Measurements from ENCODE around the gene ANKS1B. TPM values are rescaled to one million over a fixed set of nuclear protein-coding genes. Genes with fewer than 3 reads are reported as not detected.

The ANKS1B gene
- total RNA-seq, 1 donor from 2014 or later = 5.6 TPM

DNA sequence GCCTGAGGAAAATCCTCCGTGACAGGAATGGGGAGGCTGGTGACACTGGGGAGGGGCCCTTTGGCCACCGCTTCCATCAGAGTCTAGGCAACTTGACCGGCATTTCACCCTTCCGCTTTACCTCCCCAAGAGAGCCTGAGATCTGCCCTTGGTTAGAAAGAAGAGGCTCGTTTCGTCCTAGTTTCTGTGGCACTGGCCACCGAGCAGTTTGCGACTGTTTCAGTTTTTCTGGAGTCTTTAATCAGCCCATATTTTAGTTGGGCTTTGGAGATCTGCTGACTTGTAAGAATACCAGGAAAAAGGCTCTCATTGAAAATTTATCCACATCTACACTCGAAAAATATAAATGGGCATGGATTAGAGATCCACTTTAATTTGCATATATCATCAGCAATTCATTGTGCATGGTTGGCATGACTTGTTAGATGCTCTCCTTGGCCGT is 414 bp upstream of the ANKS1B start:
- Mint-ChIP-seq H3K4me3 (peak overlapping the region; percentile 89), H3K36me3 (ENCODE audit: low read depth) (no peaks in the 10 kb centered on the region), H3K27ac (ENCODE audit: unreplicated experiment) (no peak overlapping the region), H3K9me3 (no peaks in the 10 kb centered on the region), H3K4me1 (peaks cover 10% of the 10 kb centered on the region), H3K27me3 (ENCODE audit: low read depth) (peaks cover 57% of the 10 kb centered on the region)
- TF ChIP-seq, protein P1, sequence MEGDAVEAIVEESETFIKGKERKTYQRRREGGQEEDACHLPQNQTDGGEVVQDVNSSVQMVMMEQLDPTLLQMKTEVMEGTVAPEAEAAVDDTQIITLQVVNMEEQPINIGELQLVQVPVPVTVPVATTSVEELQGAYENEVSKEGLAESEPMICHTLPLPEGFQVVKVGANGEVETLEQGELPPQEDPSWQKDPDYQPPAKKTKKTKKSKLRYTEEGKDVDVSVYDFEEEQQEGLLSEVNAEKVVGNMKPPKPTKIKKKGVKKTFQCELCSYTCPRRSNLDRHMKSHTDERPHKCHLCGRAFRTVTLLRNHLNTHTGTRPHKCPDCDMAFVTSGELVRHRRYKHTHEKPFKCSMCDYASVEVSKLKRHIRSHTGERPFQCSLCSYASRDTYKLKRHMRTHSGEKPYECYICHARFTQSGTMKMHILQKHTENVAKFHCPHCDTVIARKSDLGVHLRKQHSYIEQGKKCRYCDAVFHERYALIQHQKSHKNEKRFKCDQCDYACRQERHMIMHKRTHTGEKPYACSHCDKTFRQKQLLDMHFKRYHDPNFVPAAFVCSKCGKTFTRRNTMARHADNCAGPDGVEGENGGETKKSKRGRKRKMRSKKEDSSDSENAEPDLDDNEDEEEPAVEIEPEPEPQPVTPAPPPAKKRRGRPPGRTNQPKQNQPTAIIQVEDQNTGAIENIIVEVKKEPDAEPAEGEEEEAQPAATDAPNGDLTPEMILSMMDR (conservative IDR thresholded peaks at IDR 0.05) = no peak
- DNase-seq (ENCODE audit: low read depth, low spot score) = no peak

- TF ChIP-seq, protein P1 (conservative IDR thresholded peaks at IDR 0.05) = no peak
- DNase-seq (ENCODE audit: low read depth, low spot score) = no peak
- no peaks in the 10 kb centered on the region for H3K36me3 Mint-ChIP-seq (ENCODE audit: low read depth)
- H3K4me1 Mint-ChIP-seq = peaks cover 10% of the 10 kb centered on the region
- H3K4me3 Mint-ChIP-seq = peak overlapping the region; percentile 71
- peaks cover 64% of the 10 kb centered on the region for H3K27me3 Mint-ChIP-seq (ENCODE audit: low read depth)
- H3K9me3 Mint-ChIP-seq = no peaks in the 10 kb centered on the region
- H3K27ac Mint-ChIP-seq (ENCODE audit: unreplicated experiment) = no peak overlapping the region
Observed at GRCh38 chr12:99983456-99984258, 1.1 kb downstream of the ANKS1B start.

DNA sequence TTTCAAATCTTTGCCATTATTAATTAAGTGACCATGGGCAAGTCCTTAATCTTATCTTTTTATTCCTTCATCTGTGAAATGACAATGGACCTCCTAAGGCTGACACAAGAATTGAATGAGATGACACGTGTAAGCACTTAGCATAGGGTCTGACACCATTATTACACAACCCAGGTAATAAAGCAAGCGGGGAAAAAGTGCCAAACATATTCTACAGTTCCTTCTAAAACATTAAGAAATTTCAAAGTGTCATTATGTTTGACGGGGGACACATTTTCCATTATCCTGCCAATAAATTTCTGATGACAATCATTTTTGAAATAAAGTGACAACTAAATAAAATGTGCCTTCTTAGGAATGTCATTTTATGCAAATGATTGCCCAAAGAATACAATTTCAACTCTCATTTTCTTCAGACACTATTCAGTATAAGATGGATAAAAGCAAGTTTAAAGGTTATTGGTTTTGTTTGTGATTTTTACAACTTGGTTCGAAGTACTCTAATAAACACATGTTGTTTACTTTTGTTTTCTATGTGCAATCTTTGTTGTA is 3.0 kb downstream of the ANKS1B start:
- H3K4me1 Mint-ChIP-seq = peaks cover 10% of the 10 kb centered on the region
- H3K4me3 Mint-ChIP-seq = peak overlapping the region; percentile 20
- H3K27me3 Mint-ChIP-seq (ENCODE audit: low read depth) = peaks cover 62% of the 10 kb centered on the region
- no peak overlapping the region for H3K27ac Mint-ChIP-seq (ENCODE audit: unreplicated experiment)
- DNase-seq (ENCODE audit: low read depth, low spot score) = no peak
- H3K36me3 Mint-ChIP-seq (ENCODE audit: low read depth) = no peaks in the 10 kb centered on the region
- H3K9me3 Mint-ChIP-seq = no peaks in the 10 kb centered on the region
- TF ChIP-seq, protein P1 (conservative IDR thresholded peaks at IDR 0.05) = no peak

- TF ChIP-seq, protein P1 (conservative IDR thresholded peaks at IDR 0.05) = no peak
- no peak for DNase-seq (ENCODE audit: low read depth, low spot score)
- no peak overlapping the region for H3K4me3 Mint-ChIP-seq
- peaks cover 46% of the 10 kb centered on the region for H3K27me3 Mint-ChIP-seq (ENCODE audit: low read depth)
- H3K27ac Mint-ChIP-seq (ENCODE audit: unreplicated experiment) = no peak overlapping the region
- no peaks in the 10 kb centered on the region for H3K36me3 Mint-ChIP-seq (ENCODE audit: low read depth)
- H3K9me3 Mint-ChIP-seq = no peaks in the 10 kb centered on the region
- H3K4me1 Mint-ChIP-seq = no peaks in the 10 kb centered on the region
Observed at GRCh38 chr12:99979471-99979870, 5.3 kb downstream of the ANKS1B start.

DNA sequence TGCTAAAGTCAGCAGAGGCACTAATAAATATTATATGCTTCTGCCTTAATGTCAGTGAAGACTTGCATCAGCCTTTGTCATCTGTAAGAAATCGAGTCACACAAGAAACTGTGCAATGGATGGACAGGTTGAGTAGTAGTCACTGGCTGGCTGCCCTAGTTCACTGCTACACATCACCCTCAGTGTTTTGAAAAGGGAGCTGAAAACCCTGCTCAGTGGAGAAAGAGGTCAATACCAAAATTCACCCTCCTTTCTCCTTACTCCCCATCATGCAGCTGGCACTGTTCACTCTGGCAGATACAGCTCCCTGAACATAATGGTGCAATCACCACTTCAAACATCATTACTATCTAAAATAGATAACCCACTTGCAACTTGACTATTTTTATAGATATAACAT is 6.6 kb downstream of the ANKS1B start:
- Mint-ChIP-seq H3K27ac (ENCODE audit: unreplicated experiment) (no peak overlapping the region), H3K4me3 (no peak overlapping the region), H3K9me3 (no peaks in the 10 kb centered on the region), H3K27me3 (ENCODE audit: low read depth) (peaks cover 33% of the 10 kb centered on the region), H3K4me1 (no peaks in the 10 kb centered on the region), H3K36me3 (ENCODE audit: low read depth) (no peaks in the 10 kb centered on the region)
- TF ChIP-seq, protein P1 (conservative IDR thresholded peaks at IDR 0.05) = no peak
- no peak for DNase-seq (ENCODE audit: low read depth, low spot score)
